Superior temporal gyrus (tissue), 1 donor: ENCODE measurements around the gene MORN2.

Source experiments
- DNase-seq: peaks from one replicate; pipeline ENCODE4 v3.0.0-alpha.2; 2016; ENCODE audit errors: extremely low spot score

The MORN2 gene

GRCh38 chr2:38889575-38889974 lies 13.8 kb downstream of the MORN2 start, which contains the start of gene ARHGEF33:
Gene ARHGEF33 (plus strand): TSS chr2:38889875. CDS start chr2:38919448, 29,573 bp downstream.
- no peak for DNase-seq

GRCh38 chr2:38892819-38893218 lies 17.0 kb downstream of the MORN2 start:
- DNase-seq = no peak

GRCh38 chr2:38898256-38898655 lies 22.5 kb downstream of the MORN2 start:
- no peak for DNase-seq

GRCh38 chr2:38900726-38901125 lies 24.9 kb downstream of the MORN2 start:
- DNase-seq = no peak

- no peak for DNase-seq
Measured at GRCh38 chr2:38905251-38905650, 29.5 kb downstream of the MORN2 start.

GRCh38 chr2:38907242-38907641 lies 31.5 kb downstream of the MORN2 start:
- DNase-seq = no peak

- no peak for DNase-seq
Measured at GRCh38 chr2:38907743-38908562, 32.2 kb downstream of the MORN2 start.

- DNase-seq = no peak
Measured at GRCh38 chr2:38909872-38910271, 34.1 kb downstream of the MORN2 start.

- no peak for DNase-seq
Measured at GRCh38 chr2:38911191-38911590, 35.4 kb downstream of the MORN2 start.

- no peak for DNase-seq
Measured at GRCh38 chr2:38912619-38913018, 36.8 kb downstream of the MORN2 start.

- DNase-seq = no peak
Measured at GRCh38 chr2:38922389-38922788, 46.6 kb downstream of the MORN2 start.

- no peak for DNase-seq
Measured at GRCh38 chr2:38922902-38923301, 47.1 kb downstream of the MORN2 start.

- DNase-seq = no peak
Measured at GRCh38 chr2:38925982-38926381, 50.2 kb downstream of the MORN2 start.

- no peak for DNase-seq
Measured at GRCh38 chr2:38930600-38930999, 54.8 kb downstream of the MORN2 start.
